Right hindlimb (tissue), 1 donor: ENCODE measurements around the gene CCDC63.

Experiments
- DNase-seq: peaks from one replicate; pipeline ENCODE4 v3.0.0-alpha.2; 2018

CCDC63 gene

DNA sequence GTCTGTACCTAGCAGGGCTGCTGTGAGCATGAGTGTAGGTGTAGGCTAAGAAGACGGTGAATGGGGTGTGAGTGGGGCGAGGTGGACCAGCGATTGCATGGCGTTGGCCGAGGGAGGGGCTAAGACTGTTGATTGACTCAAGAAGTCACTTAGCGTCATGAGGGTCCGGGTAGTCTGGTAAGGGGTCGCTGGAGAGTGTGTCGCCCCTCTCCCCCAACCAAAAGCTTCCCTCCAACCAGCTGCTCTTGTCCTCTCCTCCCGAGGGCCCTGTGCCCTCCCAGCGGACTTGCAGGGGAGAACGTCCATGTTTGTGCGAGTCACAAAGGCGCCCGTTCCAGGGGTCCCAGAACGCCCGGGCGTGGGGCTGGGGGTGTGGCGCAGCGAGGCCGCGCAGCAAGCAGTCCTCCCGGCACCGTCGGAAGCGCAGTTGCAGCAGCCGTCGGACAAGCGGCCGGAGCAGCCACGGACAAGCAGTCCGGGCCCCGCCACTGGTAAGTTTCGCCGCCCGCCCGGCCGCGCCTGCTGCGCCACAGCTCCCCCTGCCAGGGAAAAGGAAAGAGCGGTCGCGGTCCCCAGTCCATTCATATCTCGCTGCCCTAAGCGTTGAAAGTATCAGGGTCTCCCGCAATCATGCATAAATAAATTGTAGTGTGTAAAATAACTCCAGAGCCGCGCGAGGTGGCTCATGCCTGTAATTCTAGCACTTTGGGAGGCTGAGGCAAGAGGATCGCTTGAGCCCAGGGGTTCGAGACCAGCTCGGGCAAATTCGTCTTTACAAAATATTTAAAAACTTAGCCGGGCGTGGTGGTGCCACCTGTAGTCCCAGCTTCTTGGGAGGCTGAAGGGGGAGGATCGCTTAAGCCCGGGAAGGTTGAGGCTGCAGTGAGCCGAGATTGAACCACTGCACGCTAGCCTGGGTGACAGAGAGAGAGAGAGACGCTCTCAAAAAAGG lies at the start of gene CCDC63:
Gene CCDC63, plus strand, starts transcription at position 373 of the 952 bp plus-strand sequence. CDS start 5,968 bp downstream, outside the sequence.
- peak; percentile 70 for DNase-seq

GRCh38 chr12:110798461-110798860 lies 48.3 kb upstream of the CCDC63 start:
- DNase-seq, result no peak

DNA sequence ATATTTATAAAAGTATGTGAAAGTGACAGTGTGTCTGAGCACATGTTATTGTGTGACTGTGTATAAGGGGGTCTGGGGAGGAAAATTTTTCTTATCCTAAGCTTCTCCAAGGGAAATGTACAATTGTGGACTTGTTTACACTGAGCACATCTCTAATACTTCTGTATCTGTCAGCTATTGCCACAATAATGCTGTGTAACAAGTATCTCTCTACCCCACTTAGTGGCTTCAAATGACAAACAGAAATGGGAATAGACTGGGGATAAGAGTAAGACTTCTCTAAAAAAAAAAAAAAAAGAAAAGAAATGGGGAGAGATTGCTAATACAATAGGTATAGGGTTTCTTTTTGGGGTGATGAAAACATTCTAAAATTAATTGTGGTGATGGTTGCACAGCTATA lies 44.3 kb upstream of the CCDC63 start:
- DNase-seq, result no peak

DNA sequence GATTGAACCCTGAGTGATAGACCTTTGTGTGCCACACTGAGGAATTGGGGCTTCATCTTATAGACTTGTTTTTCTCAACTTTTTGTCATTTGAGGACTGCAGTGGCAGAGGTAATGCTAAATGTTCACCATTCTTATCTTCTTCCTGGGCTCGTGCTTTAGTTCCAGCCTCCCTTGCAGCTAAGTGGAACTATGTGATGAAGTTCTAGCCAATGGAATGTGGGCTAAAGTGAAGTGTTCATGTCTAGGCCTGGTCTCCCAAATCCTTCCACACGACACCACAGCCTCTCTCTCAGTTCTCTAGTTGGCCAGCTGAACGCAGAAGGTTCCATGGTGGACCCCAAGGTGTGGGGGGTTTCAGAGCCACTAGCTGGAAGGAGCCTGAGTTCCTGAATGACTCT lies 42.4 kb upstream of the CCDC63 start:
- DNase-seq, result no peak

GRCh38 chr12:110807640-110808039 lies 39.1 kb upstream of the CCDC63 start:
- DNase-seq, result no peak

DNA sequence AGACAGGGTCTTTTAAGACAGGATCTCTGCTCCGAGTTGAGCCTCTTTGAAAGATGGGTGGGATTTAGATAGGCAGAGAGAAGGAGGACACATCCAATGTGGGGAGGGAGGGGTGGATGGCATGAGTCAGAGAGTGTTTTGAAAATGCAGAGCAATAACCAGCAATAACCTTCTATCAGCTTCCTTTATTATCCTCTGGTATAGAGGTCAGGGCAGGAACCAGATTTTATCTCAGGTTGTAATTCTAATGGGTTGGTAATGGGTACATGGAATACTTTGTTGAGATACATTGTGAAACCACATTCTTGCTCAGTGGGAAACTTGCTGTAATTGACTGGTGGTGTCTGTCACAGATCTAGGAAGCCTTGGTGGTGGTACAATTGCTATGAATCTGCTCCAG lies 37.6 kb upstream of the CCDC63 start:
- no peak for DNase-seq

- no peak for DNase-seq
Observed at GRCh38 chr12:110811972-110812371, 34.8 kb upstream of the CCDC63 start.

GRCh38 chr12:110813285-110813684 lies 33.5 kb upstream of the CCDC63 start:
- no peak for DNase-seq

GRCh38 chr12:110813756-110814155 lies 33.0 kb upstream of the CCDC63 start:
- DNase-seq, result no peak

GRCh38 chr12:110816248-110816647 lies 30.5 kb upstream of the CCDC63 start:
- no peak for DNase-seq

DNA sequence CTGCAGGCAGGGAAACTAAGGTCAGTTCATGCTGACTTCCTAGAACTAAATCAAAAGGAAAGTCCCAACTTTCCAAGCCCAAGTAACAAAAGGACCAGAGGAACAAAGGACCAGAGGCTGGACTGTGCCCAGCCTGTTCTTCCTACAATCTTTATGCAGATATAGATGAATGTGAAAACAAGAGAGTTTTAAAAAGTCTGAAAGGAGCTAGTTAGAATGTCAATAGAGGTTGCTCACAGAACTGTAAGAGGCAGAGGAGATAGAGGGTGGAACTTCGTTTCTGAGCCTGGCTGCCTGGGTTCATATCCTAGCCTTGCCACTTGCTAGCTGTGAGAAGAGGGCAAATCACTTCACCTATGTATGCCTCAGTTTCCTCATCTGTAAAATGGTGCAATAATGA lies 30.0 kb upstream of the CCDC63 start:
- no peak for DNase-seq

DNA sequence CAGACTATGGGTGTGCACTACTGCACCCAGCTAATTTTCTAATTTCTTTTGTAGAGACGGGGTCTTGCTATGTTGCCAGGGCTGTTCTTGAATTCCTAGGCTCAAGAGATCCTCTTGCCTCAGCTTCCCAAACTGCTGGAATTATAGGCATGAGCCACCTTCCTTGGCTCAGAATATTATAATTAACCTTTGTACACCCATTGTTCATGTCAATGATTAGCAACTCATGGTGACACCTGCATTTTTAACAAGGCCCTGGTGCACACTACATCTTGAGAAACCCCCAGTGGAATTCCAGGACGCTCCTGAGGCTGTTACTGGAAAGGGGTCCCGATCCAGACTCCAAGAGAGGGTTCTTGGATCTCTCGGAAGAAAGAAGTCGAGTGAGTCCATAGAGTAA lies 28.3 kb upstream of the CCDC63 start:
- DNase-seq, result no peak

DNA sequence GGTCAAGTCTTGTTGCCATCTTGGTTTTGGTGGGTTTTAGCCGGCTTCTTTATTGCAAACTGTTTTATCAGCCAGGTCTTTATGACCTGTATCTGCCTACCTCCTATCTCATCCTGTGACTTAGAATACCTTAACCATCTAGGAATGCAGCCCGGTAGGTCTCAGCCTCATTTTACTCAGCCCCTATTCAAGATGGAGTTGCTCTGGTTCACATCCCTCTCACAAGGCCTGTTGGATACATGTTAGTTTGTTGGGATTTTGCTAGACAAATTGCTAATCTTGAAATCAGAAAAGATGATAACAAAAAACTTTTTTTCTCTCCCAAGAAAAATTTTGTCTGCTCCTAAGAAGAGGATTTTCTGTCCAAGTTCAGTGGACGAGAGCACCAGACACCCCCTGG lies 27.6 kb upstream of the CCDC63 start:
- no peak for DNase-seq

DNA sequence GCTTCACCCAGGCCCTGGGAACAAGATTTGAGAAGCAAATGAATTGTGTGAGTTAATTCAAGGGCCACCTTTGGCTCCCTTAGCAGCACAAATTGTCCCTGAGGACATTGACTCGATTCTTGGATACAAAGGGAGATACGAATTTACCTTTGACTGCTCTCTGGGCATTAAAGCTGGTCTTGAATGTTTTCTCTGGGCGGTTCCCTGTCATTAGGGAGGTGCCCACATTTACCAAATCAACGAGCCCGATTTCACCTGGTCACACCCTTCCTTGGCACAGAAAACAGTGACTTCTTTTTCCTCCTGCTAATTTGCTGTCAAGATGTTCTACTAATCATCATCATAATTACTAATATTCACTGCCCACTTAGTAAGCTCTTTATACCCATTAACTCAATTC lies 27.1 kb upstream of the CCDC63 start:
- DNase-seq, result no peak

DNA sequence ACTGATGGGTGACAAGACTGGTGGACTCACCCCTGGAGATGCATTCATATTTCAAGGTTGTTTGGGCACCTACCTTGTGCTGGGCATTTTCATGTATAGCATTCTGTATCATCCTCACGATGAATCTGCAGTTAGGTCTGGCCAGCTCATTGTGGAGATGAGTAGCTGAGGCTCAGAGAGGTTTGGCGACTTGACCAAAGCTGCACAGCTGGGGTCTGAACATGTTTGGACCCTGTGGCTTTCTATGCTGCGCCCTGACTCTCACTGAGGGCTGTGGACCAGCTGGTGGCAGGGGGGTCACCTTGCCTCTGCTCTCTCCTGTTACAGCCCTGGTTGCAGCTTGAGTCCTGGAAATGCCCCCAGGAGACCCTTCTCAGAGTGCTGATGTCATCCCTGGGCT lies 24.9 kb upstream of the CCDC63 start:
- no peak for DNase-seq

GRCh38 chr12:110822821-110823415 lies 23.9 kb upstream of the CCDC63 start:
- no peak for DNase-seq

- DNase-seq, result no peak
Observed at GRCh38 chr12:110824342-110824741, 22.4 kb upstream of the CCDC63 start.

DNA sequence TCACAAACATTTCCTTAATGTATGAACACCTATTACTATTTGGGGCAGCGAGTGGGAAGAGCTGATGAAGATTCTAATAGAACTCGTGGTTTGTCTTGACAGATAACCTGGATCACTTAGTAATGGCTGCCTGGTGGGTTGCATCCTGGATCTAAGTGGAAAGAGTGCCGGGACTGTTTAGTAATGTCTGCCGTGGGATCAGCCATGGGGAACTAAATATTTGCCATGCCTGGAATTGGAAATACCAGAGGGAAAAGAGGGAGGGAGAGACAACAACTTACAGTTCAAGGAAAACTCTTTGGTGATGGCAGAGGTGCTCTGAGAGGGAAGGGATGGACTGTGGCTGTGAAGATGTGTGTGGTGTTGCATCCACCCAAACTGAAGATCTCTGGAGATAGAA lies 21.3 kb upstream of the CCDC63 start:
- no peak for DNase-seq

GRCh38 chr12:110826592-110827200 lies 20.1 kb upstream of the CCDC63 start:
- DNase-seq, result peak; percentile 85

GRCh38 chr12:110829308-110829707 lies 17.5 kb upstream of the CCDC63 start:
- DNase-seq, result no peak

- DNase-seq, result no peak
Observed at GRCh38 chr12:110836291-110836690, 10.5 kb upstream of the CCDC63 start.

DNA sequence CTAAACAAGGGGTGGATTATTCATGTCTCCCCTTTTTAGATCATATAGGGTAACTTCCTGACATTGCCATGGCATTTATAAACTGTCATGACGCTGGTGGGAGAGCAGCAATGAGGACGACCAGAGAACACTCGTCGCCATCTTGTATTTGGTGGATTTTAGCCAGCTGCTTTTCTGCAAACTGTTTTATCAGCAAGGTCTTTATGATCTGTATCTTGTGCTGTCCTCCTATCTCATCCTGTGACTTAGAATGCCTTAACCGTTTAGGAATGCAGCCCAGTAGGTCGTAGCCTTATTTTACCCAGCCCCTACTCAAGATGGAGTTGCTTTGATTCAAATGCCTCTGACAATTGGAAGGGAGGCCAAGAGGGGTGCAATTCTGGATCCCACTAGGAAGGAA lies 5.8 kb upstream of the CCDC63 start:
- no peak for DNase-seq

DNA sequence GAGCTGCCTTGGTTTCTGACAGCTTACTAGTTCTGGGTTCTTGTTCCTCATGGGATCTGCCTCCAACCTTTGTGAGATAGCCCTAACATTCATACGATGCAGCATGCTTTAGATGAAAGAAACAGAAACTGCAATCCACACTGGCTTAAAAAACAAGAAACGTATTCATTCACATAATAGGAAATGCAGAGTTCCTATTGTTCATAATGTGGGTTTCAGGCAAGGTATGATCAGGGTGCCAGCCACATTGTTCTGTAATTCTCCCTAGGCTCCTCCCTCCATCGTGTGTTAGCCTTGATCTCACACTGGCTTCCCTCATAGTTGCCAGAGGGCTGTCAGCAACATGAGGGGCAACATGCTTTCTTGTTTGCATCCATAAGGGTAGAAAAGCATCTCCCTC lies 2.7 kb upstream of the CCDC63 start:
- no peak for DNase-seq
